NCI-H187 (cell line): ENCODE measurements around the gene HLA-DQB1.

Source experiments
- DNase-seq, 2 experiments: peaks; one replicate each; lab custom pipeline; 2025; lab: John Stamatoyannopoulos, UW

Gene HLA-DQB1

GRCh38 chr6:32625137-32625536, 41.3 kb downstream of the HLA-DQB1 start:
- no peak for DNase-seq

GRCh38 chr6:32624565-32624964, 41.9 kb downstream of the HLA-DQB1 start:
- DNase-seq: no peak

- DNase-seq: no peak
These were observed 42.8 kb downstream of the HLA-DQB1 start for GRCh38 chr6:32623693-32624092.

- DNase-seq: peak in 1 of 2 experiments; percentile 1
These were observed 43.7 kb downstream of the HLA-DQB1 start for GRCh38 chr6:32622545-32623401.

- no peak for DNase-seq
These were observed 45.1 kb downstream of the HLA-DQB1 start for GRCh38 chr6:32621372-32621771.

GRCh38 chr6:32617751-32618150, 48.7 kb downstream of the HLA-DQB1 start:
- DNase-seq: no peak

GRCh38 chr6:32615885-32616532, 50.4 kb downstream of the HLA-DQB1 start:
- DNase-seq: no peak

GRCh38 chr6:32614366-32615081, 51.9 kb downstream of the HLA-DQB1 start:
- no peak for DNase-seq

GRCh38 chr6:32613475-32613874, 53.0 kb downstream of the HLA-DQB1 start:
- no peak for DNase-seq

GRCh38 chr6:32610682-32611296, 55.7 kb downstream of the HLA-DQB1 start:
- DNase-seq: no peak

GRCh38 chr6:32609731-32610640, 56.5 kb downstream of the HLA-DQB1 start:
- peak; percentile 32 to 47 for DNase-seq
